Pulmonary artery endothelial cell (primary cell): ENCODE data around the gene TTC9B. TPM values are rescaled to one million over a fixed set of nuclear protein-coding genes. Genes with fewer than 3 reads are reported as not detected.
"Not testable (repeated sequence)": the region's sequence is repeated elsewhere in the genome, so short reads cannot be mapped to it uniquely, and the experiment has no call there.

Source experiments
- DNase-seq: peaks from one replicate; pipeline ENCODE4 v3.0.0-alpha.2; 2011; ENCODE audit warnings: low read depth, low spot score
- total RNA-seq: library from RNA; depleted of rRNA; stranded (reverse); fragments of >200 nt; gene quantifications from 2 replicates; pipeline ENCODE4 v1.2.3, GENCODE V29; 2014

TTC9B gene
- total RNA-seq, 1 donor from 2014 or later = not detected

DNA sequence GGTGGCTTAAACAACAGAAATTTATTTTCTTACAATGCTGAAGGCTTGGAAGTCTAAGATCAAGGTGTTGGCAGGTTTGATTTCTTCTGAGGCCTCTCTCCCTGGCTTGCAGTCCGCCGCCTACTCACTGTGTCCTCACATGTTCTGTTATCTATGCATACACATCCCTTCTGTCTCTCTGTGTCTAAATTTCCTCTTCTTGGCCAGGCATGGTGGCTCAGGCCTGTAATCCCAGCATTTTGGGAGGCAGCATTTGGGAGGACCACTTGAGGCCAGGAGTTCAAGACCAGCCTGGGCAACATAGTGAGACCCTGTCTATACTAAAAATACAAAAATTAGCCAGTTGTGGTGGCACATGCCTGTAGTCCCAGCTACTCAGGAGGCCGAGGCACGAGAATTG lies 46.9 kb downstream of the TTC9B start:
- DNase-seq = not testable (repeated sequence)

DNA sequence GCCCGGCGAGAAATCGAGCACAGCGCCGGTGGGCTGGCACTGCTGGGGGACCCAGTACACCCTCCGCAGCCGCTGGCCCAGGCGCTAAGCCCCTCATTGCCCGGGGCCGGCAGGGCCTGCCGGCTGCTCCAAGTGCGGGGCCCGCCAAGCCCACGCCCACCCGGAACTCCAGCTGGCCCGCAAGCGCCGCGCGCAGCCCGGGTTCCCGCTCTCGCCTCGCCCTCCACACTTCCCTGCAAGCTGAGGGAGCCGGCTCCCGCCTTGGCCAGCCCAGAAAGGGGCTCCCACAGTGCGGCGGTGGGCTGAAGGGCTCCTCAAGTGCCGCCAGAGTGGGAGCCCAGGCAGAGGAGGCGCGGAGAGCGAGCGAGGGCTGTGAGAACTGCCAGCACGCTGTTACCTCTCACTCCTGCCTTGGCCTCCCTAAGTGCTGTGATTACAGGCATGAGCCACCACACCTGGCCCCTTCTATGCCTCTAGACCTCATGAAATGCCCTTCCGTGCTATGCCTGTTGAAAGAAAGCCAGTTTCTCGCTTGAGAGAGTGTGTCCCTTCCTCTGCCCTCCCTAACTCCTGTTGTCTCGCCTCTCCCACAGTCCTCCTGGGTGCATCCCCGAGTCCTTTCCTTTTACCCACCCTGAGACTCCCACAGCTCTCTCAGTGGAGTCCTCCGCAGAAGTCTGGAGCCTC lies 47.7 kb downstream of the TTC9B start:
- not testable (repeated sequence) for DNase-seq

DNA sequence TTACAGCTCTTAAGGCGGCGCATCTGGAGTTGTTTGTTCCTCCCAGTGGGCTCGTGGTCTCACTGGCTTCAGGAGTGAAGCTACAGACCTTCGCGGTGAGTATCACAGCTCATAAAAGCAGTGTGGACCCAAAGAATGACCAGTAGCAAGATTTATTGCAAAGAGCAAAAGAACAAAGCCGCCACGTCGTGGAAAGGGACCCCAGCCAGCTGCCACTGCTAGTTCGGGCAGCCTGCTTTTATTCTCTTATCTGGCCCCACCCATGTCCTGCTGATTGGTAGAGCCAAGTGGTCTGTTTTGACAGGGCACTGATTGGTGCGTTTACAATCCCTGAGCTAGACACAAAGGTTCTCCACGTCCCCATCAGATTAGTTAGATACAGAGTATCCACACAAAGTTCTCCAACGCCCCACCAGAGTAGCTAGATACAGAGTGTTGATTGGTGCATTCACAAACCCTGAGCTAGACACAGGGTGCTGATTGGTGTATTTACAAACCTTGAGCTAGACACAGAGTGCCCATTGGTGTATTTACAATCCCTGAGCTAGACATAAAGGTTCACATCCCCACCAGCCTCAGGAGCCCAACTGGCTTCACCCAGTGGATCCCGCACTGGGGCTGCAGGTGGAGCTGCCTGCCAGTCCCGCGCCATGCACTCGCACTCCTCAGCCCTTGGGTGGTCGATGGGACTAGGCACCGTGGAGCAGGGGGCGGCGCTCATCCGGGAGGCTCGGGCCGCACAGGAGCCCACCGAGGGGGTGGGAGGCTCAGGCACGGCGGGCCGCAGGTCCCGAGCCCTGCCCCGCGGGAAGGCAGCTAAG lies 48.5 kb downstream of the TTC9B start:
- not testable (repeated sequence) for DNase-seq

Other genes with a start within 250 kb of the TTC9B start
- gene PSMC4, start 247.2 kb downstream of the TTC9B start, total RNA-seq = 129 and 161 TPM in 2 replicates
- gene ZNF546, start 221.3 kb downstream of the TTC9B start, total RNA-seq = 2.0 and 6.5 TPM in 2 replicates
- 6.5 and 9.8 TPM in 2 replicates for gene ZNF780B, start 162.2 kb downstream of the TTC9B start, total RNA-seq
- gene ZNF780A, start 127.4 kb downstream of the TTC9B start, total RNA-seq = 10.2 and 17.5 TPM in 2 replicates
- gene MAP3K10, start 27.0 kb downstream of the TTC9B start, total RNA-seq = 5.5 and 7.0 TPM in 2 replicates
- gene CCNP, start 8.3 kb upstream of the TTC9B start, total RNA-seq = 0.07 TPM in 1 of 2 replicates, not detected in the other
- 22.6 and 30.1 TPM in 2 replicates for gene AKT2, start 67.0 kb upstream of the TTC9B start, total RNA-seq
- 7.4 and 10.5 TPM in 2 replicates for gene C19orf47, start 130.0 kb upstream of the TTC9B start, total RNA-seq
- 91.0 and 155 TPM in 2 replicates for gene PLD3, start 130.3 kb upstream of the TTC9B start, total RNA-seq
- gene HIPK4, start 171.8 kb upstream of the TTC9B start, total RNA-seq = 0.07 TPM in 1 of 2 replicates, not detected in the other
- 1.0 and 1.2 TPM in 2 replicates for gene PRX, start 195.0 kb upstream of the TTC9B start, total RNA-seq
- gene SERTAD1, start 207.6 kb upstream of the TTC9B start, total RNA-seq = 18.8 and 22.9 TPM in 2 replicates
- gene SERTAD3, start 226.0 kb upstream of the TTC9B start, total RNA-seq = 17.1 and 21.0 TPM in 2 replicates
- 53.9 and 68.7 TPM in 2 replicates for gene BLVRB, start 247.4 kb upstream of the TTC9B start, total RNA-seq
- 0.20 and 0.28 TPM in 2 replicates for gene SPTBN4, start 248.6 kb upstream of the TTC9B start, total RNA-seq